NCI-H82 treated with DMSO at 0.1 percent for 48 hours (cell line): ENCODE measurements around the gene ERFE.

ENCODE experiments used
- DNase-seq: peaks from one replicate; lab custom pipeline; 2025; ENCODE audit not compliant: unreplicated experiment; lab: John Stamatoyannopoulos, UW

ERFE gene

GRCh38 chr2:238155051-238155760 lies 3.6 kb upstream of the ERFE start:
- DNase-seq = no peak

- DNase-seq = no peak
Measured at GRCh38 chr2:238155761-238156694, 2.7 kb upstream of the ERFE start.

- DNase-seq = no peak
Measured at GRCh38 chr2:238157506-238158017, 1.2 kb upstream of the ERFE start.

- DNase-seq = no peak
Measured at GRCh38 chr2:238158018-238158508, 707 bp upstream of the ERFE start.

GRCh38 chr2:238159071-238159539 lies 335 bp downstream of the ERFE start:
- no peak for DNase-seq

- DNase-seq = no peak
Measured at GRCh38 chr2:238159661-238160205, 963 bp downstream of the ERFE start.

GRCh38 chr2:238160206-238161129 lies 1.7 kb downstream of the ERFE start:
- DNase-seq = peak; percentile 47

- DNase-seq = no peak
Measured at GRCh38 chr2:238161291-238162051, 2.7 kb downstream of the ERFE start.

- DNase-seq = no peak
Measured at GRCh38 chr2:238162251-238162845, 3.6 kb downstream of the ERFE start.

- no peak for DNase-seq
Measured at GRCh38 chr2:238162846-238163441, 4.2 kb downstream of the ERFE start.

- DNase-seq = no peak
Measured at GRCh38 chr2:238163481-238164198, 4.9 kb downstream of the ERFE start.

GRCh38 chr2:238164906-238165287 lies 6.1 kb downstream of the ERFE start:
- DNase-seq = no peak

GRCh38 chr2:238165288-238165921 lies 6.6 kb downstream of the ERFE start:
- DNase-seq = no peak

GRCh38 chr2:238166391-238167343 lies 7.9 kb downstream of the ERFE start:
- DNase-seq = no peak

- DNase-seq = no peak
Measured at GRCh38 chr2:238167344-238167715, 8.6 kb downstream of the ERFE start.

- DNase-seq = no peak
Measured at GRCh38 chr2:238167761-238168160, 9.0 kb downstream of the ERFE start.
